MCF 10A (cell line): ENCODE measurements around the gene C11orf65. TPM values are rescaled to one million over a fixed set of nuclear protein-coding genes. Genes with fewer than 3 reads are reported as not detected.

ENCODE experiments used
- BruUV-seq: library from RNA; stranded (reverse); fragments of 400-500 nt; replicated peaks from 2 replicates; lab custom pipeline; 2021; lab: Mats Ljungman, UMichigan
- CTCF ChIA-PET: fragments of 300-600 bp; sonication (Branson Sonifier 250); formaldehyde crosslinking; extraction: SDS; loops from one replicate; lab custom pipeline; 2021; ENCODE audit warnings: antibody characterized with exemption, inconsistent platforms; lab: Yijun Ruan, JAX
- POLR2A ChIA-PET: fragments of 300-600, 350-650 bp; sonication (Branson Sonifier 250); formaldehyde crosslinking; extraction: SDS; loops from one replicate; lab custom pipeline; 2020; ENCODE audit warnings: antibody characterized with exemption, inconsistent platforms; lab: Yijun Ruan, JAX
- DNase-seq: peaks from one replicate; pipeline ENCODE4 v3.0.0-alpha.2; 2018; ENCODE audit not compliant: unreplicated experiment
- H3K27ac Mint-ChIP-seq: one replicate; pipeline ENCODE4 v1.8.0; 2022; ENCODE audit warnings: mild to moderate bottlenecking, low read depth, mixed read lengths; ENCODE audit not compliant: unreplicated experiment
- H3K27me3 Mint-ChIP-seq: one replicate; pipeline ENCODE4 v1.8.0; 2022; ENCODE audit warnings: mixed read lengths; ENCODE audit not compliant: insufficient read depth, unreplicated experiment
- H3K36me3 Mint-ChIP-seq: one replicate; pipeline ENCODE4 v1.8.0; 2022; ENCODE audit warnings: mild to moderate bottlenecking, moderate library complexity, mixed read lengths; ENCODE audit not compliant: insufficient read depth, unreplicated experiment
- H3K4me1 Mint-ChIP-seq: one replicate; pipeline ENCODE4 v1.8.0; 2022; ENCODE audit warnings: mixed read lengths; ENCODE audit not compliant: insufficient read depth, unreplicated experiment
- H3K4me3 Mint-ChIP-seq: one replicate; pipeline ENCODE4 v1.8.0; 2022; ENCODE audit warnings: mild to moderate bottlenecking, moderate library complexity, mixed read lengths; ENCODE audit not compliant: unreplicated experiment
- H3K9me3 Mint-ChIP-seq: one replicate; pipeline ENCODE4 v1.8.0; 2022; ENCODE audit warnings: mixed read lengths; ENCODE audit not compliant: unreplicated experiment
- intact Hi-C: fragments of 100-400 bp; cut with micrococcal nuclease; formaldehyde crosslinking; loops from 2 replicates; pipeline ENCODE4 v1.14.1; 2022
- total RNA-seq: library from RNA; stranded (reverse); gene quantifications from 2 replicates; pipeline ENCODE4 v1.2.3, GENCODE V29; 2022
- TF ChIP-seq, protein P1 (sequence below): fragments of 200-600 bp; IDR thresholded peaks from one replicate; pipeline ENCODE4 v1.8.0; 2022; ENCODE audit warnings: antibody characterized with exemption, mild to moderate bottlenecking; ENCODE audit not compliant: unreplicated experiment

The C11orf65 gene
- total RNA-seq, 1 experiment from 2014 or later: 1.4 TPM

- H3K9me3 Mint-ChIP-seq: no peaks in the 10 kb centered on the region
- H3K27ac Mint-ChIP-seq: no peak overlapping the region
- no peaks in the 10 kb centered on the region for H3K36me3 Mint-ChIP-seq
- no TSS peak for BruUV-seq
- ChIA-PET POLR2A (interaction anchor here (0.6 to 1.3 kb wide), 2 partner anchors 34 to 146 kb away, joined by 4 to 5 read pairs; no protein-coding TSS in a partner anchor), CTCF (no interaction called here)
- H3K4me3 Mint-ChIP-seq: no peak overlapping the region
- intact Hi-C loops: no loop called here
- H3K27me3 Mint-ChIP-seq: no peaks in the 10 kb centered on the region
- TF ChIP-seq, protein P1, sequence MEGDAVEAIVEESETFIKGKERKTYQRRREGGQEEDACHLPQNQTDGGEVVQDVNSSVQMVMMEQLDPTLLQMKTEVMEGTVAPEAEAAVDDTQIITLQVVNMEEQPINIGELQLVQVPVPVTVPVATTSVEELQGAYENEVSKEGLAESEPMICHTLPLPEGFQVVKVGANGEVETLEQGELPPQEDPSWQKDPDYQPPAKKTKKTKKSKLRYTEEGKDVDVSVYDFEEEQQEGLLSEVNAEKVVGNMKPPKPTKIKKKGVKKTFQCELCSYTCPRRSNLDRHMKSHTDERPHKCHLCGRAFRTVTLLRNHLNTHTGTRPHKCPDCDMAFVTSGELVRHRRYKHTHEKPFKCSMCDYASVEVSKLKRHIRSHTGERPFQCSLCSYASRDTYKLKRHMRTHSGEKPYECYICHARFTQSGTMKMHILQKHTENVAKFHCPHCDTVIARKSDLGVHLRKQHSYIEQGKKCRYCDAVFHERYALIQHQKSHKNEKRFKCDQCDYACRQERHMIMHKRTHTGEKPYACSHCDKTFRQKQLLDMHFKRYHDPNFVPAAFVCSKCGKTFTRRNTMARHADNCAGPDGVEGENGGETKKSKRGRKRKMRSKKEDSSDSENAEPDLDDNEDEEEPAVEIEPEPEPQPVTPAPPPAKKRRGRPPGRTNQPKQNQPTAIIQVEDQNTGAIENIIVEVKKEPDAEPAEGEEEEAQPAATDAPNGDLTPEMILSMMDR: no peak
- DNase-seq: no peak
- peaks cover 6% of the 10 kb centered on the region for H3K4me1 Mint-ChIP-seq
Measured at GRCh38 chr11:108500169-108500568, 32.8 kb upstream of the C11orf65 start.

GRCh38 chr11:108498816-108499408, 31.6 kb upstream of the C11orf65 start:
- intact Hi-C loops: no loop called here

GRCh38 chr11:108498046-108498815, 30.9 kb upstream of the C11orf65 start, which contains the start of gene POGLUT3:
Gene POGLUT3, minus strand, starts transcription at chr11:108498384. Its CDS starts 18 bp downstream, at chr11:108498366.
- H3K4me1 Mint-ChIP-seq: peaks cover 6% of the 10 kb centered on the region
- no peaks in the 10 kb centered on the region for H3K9me3 Mint-ChIP-seq
- H3K36me3 Mint-ChIP-seq: no peaks in the 10 kb centered on the region
- peak; percentile 21 for DNase-seq
- no TSS peak for BruUV-seq
- peak within 1 kb of the TSS; percentile 57 for H3K4me3 Mint-ChIP-seq
- H3K27me3 Mint-ChIP-seq: no peaks in the 10 kb centered on the region
- H3K27ac Mint-ChIP-seq: peak within 1 kb of the TSS; percentile 47
- ChIA-PET POLR2A (no interaction called here), CTCF (interaction anchor here (0.9 kb wide), 1 partner anchor 99 kb away, joined by 3 read pairs; no protein-coding TSS in a partner anchor)
- intact Hi-C loops: no loop called here
- TF ChIP-seq, protein P1: no peak

More at GRCh38 chr11:108498816-108499408, 31.6 kb upstream of the C11orf65 start:
- TF ChIP-seq, protein P1: no peak
- DNase-seq: no peak
- H3K27me3 Mint-ChIP-seq: no peaks in the 10 kb centered on the region
- no peaks in the 10 kb centered on the region for H3K9me3 Mint-ChIP-seq
- no peaks in the 10 kb centered on the region for H3K36me3 Mint-ChIP-seq
- H3K27ac Mint-ChIP-seq: no peak overlapping the region
- CTCF ChIA-PET: no interaction called here
- H3K4me1 Mint-ChIP-seq: peaks cover 6% of the 10 kb centered on the region
- no TSS peak for BruUV-seq
- peak overlapping the region; percentile 56 for H3K4me3 Mint-ChIP-seq
- POLR2A ChIA-PET: no interaction called here

DNA sequence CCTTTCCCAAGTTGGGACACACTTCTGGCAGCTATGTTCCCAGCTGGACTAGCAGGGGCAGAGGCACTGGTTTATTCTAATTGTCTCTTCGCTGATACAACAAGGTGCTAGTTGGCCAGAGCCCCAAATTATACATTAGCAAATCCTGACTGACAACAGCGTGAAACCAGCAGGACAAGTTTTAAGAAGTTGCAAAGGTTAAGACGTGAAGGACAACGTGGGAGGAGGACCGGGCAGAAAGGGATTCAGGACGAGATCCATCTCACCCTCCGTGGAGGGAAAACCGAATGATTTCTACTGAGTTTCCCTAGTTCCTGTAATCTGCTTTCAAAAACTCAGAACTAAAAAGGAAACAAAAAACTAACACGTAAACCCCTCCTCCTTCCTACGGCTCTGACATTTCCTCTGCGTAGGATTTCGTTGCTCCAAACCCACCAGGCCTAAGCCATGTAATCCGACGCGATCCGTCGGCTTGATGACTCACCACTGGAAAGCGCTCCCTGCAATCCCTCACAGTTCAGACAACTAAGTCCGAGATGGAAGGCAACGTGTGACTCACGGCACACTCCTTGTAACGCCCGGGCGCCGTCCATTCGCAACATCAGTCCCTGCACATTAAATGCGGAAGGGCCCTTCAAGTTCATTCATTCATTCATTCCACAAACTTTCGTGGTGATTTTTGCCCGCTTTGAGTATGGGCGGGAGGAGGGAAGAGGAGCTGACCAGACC, 30.2 kb upstream of the C11orf65 start:
- no peaks in the 10 kb centered on the region for H3K27me3 Mint-ChIP-seq
- H3K4me3 Mint-ChIP-seq: peak overlapping the region; percentile 57
- no peaks in the 10 kb centered on the region for H3K9me3 Mint-ChIP-seq
- TF ChIP-seq, protein P1: no peak
- H3K4me1 Mint-ChIP-seq: peaks cover 6% of the 10 kb centered on the region
- CTCF ChIA-PET: interaction anchor here (0.9 kb wide), 1 partner anchor 98 kb away, joined by 3 read pairs; no protein-coding TSS in a partner anchor
- intact Hi-C loops: no loop called here
- H3K36me3 Mint-ChIP-seq: no peaks in the 10 kb centered on the region
- peak overlapping the region; percentile 47 for H3K27ac Mint-ChIP-seq
- BruUV-seq: no TSS peak
- peak; percentile 96 for DNase-seq
- POLR2A ChIA-PET: interaction anchor here (0.7 kb wide), 1 partner anchor 320 kb away, joined by 3 read pairs; no protein-coding TSS in a partner anchor
